GM19035 (cell line): Measurements from ENCODE around the gene KIF1C.
A peak's percentile ranks its signal among the peaks of the same experiment; 100 is the strongest.
"Not testable (repeated sequence)": the region's sequence is repeated elsewhere in the genome, so short reads cannot be mapped to it uniquely, and the experiment has no call there.

Experiments used
- ATAC-seq: cut with Tn5 transposase; IDR thresholded peaks from one replicate; pipeline ENCODE4 v1.9.1; 2021; ENCODE audit not compliant: unreplicated experiment

KIF1C gene

DNA sequence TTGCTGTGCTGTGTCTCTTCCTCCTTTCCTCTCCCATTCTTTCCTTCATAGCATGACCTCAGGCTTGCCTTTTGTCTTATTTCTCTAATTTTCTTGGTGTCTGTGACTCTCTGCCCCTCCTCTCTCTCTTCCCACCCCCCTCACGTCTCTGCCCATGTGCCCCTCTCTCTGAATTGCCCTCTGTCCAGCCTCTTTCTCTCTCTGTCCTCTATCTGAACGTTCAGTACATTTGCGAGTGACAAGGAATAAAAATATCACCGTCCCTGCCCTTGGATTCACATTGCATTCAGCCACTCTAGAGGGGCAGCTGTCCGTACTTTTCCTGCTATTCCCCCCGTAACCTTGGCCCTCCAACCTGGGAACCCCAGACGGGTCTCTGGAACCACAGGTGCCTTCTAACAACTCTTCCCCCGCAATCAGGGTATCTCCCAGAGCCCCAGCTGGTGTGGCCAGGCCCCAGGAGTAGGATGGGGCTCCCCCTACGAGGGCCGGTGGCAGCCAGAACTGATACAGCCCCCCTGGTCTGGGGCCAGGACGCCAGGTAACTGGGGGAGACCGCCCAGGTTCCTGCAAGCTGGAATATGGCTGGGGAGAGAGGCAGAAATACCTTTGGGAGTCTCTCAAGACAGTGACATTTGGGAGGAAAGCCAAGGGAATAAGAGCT is 1.8 kb downstream of the KIF1C start:
- ATAC-seq = no peak

DNA sequence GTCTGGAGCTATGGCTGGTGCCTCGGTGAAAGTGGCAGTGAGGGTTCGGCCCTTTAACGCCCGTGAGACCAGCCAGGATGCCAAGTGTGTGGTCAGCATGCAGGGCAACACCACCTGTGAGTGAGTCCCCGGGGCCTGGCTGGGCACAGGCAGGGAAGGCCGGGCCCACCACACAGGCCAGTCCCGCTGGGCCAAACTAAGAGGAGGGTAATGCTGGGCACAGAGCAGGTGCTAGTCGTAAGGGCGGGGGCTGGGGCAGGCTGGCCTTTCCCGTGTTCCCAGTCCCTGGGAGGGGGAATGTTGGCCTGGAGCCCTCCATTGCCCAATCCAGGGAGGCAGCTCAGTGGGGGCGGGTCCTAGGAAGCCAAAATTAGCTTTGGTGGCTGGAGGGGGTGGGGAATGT is 2.5 kb downstream of the KIF1C start:
- no peak for ATAC-seq

DNA sequence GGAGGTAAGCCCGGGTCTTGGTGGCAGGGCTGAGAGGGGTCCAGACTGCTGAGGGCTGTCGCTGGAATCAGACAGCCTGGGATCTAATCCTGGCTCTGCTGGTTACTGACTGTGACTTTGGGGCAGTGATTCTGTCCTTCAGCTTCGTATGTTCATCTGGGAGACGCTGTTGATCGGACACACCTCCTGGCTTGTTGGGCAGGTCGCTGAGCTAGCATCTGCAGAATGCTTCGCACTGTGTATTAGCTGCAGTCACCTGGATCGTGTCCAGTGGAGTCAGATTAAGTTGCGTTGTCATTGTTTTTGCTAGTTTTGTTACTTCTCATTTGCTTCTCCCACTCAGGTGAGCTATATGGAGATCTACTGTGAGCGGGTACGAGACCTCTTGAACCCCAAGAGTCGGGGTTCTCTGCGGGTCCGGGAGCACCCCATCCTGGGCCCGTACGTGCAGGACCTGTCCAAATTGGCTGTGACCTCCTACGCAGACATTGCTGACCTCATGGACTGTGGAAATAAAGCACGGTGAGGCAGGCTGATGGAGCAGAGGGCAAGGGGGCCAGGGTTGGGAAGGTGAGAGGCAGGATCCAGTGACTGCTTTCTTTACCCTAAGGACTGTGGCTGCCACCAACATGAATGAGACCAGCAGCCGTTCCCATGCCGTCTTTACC is 4.5 kb downstream of the KIF1C start:
- ATAC-seq = no peak

DNA sequence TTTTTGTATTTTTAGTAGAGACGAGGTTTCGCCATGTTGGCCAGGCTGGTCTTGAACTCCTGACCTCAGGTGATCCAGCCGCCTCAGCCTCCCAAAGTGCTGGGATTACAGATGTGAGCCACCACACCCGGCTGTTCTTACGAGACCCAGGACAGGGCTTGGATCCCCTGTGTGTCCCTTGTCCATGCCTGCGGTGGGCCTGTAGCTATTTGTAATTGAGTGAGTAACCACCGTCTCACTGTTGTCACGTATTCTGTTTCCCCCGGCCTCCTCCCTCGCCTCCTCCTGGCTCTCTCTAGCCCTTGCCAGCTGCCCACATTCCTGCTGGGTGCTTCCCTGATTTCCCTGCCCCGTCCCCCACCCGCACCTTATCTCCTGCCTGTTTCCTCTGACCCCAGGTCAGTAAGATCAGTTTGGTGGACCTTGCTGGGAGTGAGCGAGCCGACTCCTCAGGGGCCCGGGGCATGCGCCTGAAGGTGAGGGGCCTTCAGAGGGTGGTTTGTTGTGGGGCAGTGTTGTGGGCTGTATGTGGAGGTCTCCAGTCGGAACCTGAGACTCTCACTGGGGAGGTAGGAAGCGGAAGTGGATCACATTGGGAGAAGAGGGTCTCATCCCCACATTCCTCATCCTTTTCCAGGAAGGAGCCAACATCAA is 5.6 kb downstream of the KIF1C start:
- ATAC-seq = no peak

DNA sequence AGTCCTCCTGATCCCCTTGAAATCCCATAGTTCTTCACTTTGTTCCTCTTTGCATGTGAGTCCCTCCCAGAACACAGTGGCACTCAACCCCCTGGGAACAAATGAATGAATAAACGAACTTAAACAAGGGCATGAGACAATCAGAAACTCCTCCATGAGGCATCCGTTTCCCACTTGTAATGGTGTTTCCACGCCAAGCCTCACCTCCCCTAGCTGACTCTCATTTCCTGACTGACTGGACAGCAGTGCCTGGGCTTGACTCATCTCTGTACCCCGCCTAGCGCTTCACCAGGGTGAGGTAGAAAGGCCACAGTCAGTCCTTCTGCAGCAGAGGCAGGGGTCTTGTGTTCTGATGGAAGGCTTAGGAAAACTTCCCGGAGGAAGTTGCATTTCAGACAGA is 14.2 kb downstream of the KIF1C start:
- no peak for ATAC-seq

DNA sequence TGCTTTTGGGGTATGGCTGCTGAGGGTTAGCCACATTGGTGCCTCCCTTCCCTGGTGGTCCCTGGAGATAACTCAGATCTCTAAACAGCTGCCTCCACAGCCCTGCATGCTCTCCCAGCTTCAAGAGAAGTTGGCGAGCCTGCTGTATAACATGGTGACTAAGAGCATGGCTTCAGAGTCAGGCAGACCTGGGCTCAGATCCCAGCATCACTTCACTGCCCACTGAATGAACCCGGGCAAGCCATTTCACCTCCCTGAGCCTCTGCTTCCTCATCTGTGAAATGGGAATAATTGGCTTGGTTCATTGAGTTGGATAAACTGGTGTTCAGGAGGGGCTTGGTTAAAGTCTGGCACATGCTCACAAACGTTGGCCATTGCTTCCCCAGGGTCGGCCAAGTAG is 16.6 kb downstream of the KIF1C start:
- ATAC-seq = no peak

DNA sequence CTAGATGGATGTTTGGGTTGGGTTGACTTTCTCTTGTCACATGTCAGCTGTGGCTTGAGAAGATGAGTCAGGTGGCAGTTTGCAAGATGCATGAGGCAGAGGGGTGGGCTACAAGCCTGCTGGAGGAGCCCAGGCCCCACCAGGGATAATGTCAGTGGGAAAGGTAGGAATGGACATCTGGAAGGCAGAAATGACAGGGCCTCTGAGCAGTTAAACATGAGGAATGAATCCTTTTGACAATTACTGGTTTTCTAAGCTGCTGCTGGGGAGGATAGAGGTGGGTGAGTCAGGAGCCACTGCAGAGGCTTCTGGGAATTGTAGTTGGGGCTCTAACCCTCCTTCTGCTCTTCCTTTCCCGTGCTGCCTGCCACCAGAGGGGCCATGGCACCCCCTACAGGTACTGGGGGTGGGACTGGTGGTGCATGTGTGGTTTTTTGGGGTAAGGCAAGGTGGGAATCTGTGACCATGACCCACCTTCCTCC is 21.8 kb downstream of the KIF1C start:
- ATAC-seq = no peak

DNA sequence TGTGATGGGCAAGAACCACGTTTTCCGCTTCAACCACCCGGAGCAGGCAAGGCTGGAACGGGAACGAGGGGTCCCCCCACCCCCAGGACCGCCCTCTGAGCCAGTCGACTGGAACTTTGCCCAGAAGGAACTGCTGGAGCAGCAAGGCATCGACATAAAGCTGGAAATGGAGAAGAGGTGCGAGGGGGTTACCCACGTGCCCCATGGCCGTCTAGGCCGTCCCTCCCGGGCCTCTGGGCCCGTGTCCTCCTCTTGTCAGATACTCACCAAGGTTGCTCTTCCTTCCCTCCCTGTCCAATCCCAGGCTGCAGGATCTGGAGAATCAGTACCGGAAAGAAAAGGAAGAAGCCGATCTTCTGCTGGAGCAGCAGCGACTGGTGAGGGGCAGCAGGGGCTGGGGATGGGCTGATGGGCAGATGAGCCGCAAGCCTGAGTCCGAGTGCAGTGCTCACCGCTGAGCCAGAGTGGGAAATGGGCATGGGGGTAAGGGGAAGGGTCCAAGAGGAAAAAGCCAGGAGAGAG is 22.8 kb downstream of the KIF1C start:
- ATAC-seq = no peak

DNA sequence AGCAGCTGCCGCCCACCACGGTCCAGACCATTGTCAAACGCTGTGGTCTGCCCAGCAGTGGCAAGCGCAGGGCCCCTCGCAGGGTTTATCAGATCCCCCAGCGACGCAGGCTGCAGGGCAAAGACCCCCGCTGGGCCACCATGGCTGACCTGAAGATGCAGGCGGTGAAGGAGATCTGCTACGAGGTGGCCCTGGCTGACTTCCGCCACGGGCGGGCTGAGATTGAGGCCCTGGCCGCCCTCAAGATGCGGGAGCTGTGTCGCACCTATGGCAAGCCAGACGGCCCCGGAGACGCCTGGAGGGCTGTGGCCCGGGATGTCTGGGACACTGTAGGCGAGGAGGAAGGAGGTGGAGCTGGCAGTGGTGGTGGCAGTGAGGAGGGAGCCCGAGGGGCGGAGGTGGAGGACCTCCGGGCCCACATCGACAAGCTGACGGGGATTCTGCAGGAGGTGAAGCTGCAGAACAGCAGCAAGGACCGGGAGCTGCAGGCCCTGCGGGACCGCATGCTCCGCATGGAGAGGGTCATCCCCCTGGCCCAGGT is 24.5 kb downstream of the KIF1C start:
- ATAC-seq = no peak

DNA sequence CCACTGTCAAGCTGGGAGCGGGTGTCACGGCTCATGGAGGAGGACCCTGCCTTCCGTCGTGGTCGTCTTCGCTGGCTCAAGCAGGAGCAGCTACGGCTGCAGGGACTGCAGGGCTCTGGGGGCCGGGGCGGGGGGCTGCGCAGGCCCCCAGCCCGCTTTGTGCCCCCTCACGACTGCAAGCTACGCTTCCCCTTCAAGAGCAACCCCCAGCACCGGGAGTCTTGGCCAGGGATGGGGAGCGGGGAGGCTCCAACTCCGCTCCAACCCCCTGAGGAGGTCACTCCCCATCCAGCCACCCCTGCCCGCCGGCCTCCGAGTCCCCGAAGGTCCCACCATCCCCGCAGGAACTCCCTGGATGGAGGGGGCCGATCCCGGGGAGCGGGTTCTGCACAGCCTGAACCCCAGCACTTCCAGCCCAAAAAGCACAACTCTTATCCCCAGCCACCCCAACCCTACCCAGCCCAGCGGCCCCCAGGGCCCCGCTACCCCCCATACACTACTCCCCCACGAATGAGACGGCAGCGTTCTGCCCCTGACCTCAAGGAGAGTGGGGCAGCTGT is 25.9 kb downstream of the KIF1C start:
- no peak for ATAC-seq

DNA sequence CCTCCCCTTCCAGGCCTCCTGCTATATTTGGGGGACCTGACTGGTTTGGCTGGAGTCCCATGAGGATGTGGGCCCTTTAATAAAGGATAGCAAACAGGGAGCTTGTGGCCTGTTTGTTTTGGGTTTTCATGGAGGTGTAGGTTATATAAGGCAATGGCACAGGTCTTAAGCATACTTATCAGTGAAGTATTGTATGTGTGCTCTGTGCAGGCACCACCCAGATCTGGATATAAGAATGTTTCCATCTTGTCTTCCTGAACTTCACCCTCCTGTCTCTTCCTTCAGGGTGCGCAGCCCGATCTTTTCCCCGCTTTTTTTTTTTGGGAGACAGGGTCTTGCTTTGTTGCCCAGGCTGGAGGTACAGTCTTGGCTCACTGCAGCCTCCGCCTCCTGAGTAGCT is 26.9 kb downstream of the KIF1C start:
- no peak for ATAC-seq

DNA sequence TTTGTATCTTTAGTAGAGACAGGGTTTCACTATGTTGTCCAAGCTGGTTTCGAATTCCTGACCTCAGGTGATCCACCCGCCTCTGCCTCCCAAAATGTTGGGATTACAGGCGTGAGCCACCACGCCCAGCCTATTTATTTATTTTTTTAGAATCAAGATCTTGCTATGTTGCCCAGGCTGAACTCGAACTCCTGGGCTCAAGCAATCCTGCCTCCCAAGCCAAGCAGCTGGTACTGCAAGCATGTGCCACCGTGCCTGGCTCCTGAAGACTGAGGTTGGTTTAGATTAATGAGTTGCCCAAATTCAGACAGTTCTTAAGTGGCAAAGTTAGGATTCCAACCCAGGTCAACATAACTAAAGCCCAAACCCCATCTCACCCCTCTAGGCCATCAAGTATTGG is 29.5 kb downstream of the KIF1C start:
- no peak for ATAC-seq

DNA sequence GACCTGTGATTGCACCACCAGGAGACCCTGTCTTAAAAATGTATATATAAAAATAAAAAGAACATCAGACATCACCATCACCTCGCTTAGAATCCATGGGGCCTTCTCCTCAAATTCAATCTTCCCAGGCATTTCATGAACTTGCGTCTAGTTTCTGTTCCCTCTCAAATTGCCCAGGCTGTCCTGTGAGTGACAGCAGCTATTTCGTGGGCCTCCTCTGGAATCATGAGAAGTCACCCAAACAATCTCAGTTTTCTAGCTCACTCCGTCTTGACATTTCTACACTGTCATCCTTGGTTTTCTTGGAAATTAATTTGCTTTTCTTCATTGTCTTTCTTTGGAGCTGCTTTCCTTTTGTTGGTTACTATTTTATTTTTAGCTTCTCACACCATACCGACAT is 30.2 kb downstream of the KIF1C start:
- ATAC-seq = no peak

DNA sequence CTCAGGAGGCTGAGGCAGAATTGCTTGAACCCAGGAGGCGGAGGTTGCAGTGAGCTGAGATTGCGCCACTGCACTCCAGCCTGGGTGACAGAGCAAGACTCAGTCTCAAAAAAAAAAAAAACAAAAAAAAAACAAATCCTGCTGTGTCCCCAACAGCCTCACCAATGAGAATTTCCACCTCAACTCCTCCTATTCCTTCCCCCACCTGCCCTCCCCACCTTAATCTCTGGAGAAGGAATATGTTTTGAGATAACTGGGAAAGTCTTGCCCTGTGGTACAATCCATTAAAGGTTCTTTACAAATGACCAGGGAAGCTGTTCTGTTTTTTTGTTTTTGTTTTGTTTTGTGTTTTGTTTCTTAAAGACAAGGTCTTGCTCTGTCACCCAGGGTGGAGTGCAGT is 32.4 kb downstream of the KIF1C start:
- not testable (repeated sequence) for ATAC-seq

DNA sequence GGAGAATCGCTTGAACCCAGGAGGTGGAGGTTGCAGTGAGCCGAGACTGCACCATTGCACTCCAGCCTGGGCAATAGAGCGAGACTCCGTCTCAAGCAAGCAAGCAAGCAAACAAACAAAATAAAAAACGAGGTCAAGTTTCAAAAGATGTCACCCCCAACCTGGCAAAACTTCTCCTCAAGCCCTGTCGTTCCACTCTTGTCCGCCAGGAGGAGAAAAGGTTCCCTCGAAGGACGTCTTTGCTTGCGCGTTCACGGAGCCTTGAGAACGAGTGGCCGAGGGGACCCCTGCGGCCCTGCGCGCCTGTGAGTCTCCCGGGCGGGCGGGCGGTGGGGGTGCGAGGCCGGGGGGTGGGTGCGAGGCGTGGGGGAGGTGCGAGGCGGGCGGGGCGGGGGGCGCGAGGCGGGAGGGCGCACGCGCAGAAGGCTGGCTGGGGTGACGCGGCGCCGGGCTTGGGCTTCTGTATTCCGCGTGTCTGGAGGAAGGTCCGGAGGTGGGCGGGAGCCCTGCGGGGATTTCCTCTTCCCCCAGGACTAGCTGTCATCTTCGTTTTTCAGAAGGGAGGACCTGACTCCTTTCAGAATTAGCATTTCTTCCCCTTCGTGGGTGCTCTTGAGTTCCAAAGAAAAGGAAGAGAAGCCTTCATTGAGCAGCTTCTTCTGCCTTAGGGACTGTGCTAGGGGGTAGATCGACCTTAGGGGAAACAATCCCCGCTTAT is 33.8 kb downstream of the KIF1C start:
- peak; percentile 75 for ATAC-seq

DNA sequence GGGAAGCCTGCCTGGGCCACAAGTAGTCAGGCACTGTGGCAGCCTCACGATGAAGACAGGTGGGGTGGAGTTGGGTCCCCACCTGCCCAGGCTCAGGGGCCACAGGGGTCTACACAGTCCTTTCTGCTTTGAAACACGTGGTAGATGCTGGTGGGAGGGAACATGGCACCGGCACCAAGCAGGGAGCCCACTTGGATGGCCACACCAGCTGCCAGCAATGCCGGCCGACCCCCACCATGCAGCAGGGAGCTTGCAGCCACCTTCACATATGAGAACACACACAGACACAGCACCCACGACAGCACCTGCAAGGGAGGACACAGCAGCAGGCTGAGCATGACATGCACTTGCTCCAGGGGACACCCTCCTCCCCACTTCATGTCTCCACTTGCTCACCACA is 35.1 kb downstream of the KIF1C start:
- no peak for ATAC-seq

DNA sequence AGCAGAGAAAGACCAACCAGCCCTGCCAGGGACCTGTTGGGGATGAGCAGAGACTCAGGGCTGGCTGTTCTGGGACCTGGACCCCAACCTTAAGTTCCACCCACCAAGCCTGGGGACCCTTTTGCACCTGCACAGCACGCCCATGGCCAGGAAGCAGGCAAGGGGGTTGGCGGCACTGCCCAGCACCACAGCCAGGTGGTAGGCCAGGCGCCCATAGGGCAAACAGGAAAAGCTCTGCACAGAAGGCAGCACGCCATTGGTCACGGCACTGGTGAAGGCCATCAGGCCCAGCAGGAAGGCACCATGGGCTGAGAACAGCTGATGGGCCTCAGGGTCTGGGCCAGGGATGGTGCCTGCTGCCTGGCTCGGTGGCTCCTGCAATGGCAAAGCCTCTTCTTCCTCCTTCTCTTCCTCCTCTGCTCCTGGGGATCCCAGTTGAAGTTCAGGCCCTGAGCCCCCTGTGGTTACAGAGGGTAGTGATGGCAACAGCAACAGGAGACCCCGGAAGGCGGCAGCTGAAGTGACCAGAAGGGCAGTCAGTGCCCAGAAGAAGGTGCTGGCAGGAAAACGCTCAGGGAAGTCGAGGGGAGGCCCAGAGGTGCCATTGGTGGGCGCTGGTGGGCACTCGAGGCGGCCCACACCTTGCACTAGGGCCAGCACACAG is 35.7 kb downstream of the KIF1C start:
- no peak for ATAC-seq

DNA sequence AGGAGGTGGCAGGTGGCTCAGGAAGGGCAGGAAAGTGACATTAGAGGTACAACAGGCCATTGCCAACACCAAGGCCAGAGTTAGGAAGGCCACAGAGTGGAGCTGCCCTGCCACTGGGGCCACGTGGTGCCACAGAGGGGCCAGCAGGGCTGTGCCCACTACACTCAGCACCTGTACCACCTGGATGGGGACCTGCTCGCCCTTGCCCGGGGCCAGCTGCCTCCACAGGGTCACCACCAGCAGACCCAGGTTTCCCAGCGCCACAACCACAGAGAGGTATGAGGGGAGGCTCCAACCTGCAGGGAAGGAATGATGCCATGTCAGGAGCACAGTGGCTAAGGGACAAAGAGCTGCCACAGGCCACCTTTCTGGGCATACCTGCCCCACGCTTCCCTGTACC is 36.3 kb downstream of the KIF1C start:
- no peak for ATAC-seq

DNA sequence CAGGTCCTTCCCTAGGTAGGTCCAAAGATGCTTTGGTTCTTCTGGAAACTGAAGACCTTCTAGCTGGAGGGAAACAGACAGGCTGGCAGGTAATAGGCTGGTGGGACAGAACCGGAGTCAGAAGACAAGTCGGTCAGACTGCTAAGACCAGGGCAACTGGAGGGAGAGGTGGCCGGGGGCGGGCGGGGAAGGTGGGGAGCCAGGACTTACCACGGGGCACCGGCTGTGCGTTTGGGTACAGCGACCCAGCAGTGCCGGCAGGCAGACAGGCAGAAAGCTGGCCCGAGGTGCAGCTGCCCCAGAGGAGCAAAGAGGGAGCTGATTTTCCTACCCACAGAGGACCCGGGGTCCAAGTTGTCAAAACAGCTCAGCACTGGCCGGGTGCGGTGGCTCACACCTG is 36.9 kb downstream of the KIF1C start:
- no peak for ATAC-seq

DNA sequence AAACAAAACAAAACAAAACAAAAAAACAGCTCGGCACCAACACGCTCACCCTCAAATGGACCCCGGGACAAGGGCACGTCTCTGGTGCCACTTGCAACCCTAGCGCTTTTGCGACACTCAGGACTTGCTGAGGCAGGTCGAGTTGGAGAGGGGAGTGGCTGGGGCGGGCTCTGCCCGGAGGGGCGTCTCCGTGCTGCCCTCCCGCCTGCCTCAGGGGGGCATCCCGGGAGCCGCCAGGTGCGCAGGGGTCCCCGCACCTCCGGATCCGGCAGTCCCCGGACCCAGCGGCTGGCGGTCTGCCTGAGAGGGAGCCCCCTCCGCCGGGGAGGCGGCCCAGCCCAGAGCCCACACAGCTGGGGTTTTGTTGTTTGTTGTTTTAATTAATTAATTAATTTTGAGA is 37.6 kb downstream of the KIF1C start, which contains the start of gene SLC52A1:
SLC52A1 (minus strand) TSS at position 112 of the 400 bp plus-strand sequence. CDS start 820 bp downstream, outside the sequence.
- no peak for ATAC-seq
